Measurements from ENCODE around the gene DNAJC11. TPM values are rescaled to one million over a fixed set of nuclear protein-coding genes. Genes with fewer than 3 reads are reported as not detected.
A peak's percentile ranks its signal among the peaks of the same experiment; 100 is the strongest.

The DNAJC11 gene
- total RNA-seq, 3 donors from 2014 or later = 23.0 to 30.5 (median 25.6) TPM

- no peaks in the 10 kb centered on the region for H3K9me3 ChIP-seq
- H3K27me3 ChIP-seq = no peaks in the 10 kb centered on the region
- DNase-seq (ENCODE audit: low spot score in 2 of 2) = peak; percentile 71 to 94
- H3K27ac ChIP-seq = peak overlapping the region; percentile 98 to 99
- H3K36me3 ChIP-seq = no peaks in the 10 kb centered on the region
- peak overlapping the region; percentile 73 to 97 (median 96) for H3K4me3 ChIP-seq
- H3K4me1 ChIP-seq = peaks cover 8 to 17% of the 10 kb centered on the region in 2 donors
- intact Hi-C loops (cut with DNase I; ENCODE audit: low total_unique reads) = no loop called here
- TF ChIP-seq POLR2A (IDR thresholded peaks at IDR 0.05) (peak; percentile 33), POLR2AphosphoS5 (IDR thresholded peaks at IDR 0.05) (peak; percentile 70 to 73 (median 71))
- TF ChIP-seq, protein P1, sequence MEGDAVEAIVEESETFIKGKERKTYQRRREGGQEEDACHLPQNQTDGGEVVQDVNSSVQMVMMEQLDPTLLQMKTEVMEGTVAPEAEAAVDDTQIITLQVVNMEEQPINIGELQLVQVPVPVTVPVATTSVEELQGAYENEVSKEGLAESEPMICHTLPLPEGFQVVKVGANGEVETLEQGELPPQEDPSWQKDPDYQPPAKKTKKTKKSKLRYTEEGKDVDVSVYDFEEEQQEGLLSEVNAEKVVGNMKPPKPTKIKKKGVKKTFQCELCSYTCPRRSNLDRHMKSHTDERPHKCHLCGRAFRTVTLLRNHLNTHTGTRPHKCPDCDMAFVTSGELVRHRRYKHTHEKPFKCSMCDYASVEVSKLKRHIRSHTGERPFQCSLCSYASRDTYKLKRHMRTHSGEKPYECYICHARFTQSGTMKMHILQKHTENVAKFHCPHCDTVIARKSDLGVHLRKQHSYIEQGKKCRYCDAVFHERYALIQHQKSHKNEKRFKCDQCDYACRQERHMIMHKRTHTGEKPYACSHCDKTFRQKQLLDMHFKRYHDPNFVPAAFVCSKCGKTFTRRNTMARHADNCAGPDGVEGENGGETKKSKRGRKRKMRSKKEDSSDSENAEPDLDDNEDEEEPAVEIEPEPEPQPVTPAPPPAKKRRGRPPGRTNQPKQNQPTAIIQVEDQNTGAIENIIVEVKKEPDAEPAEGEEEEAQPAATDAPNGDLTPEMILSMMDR (IDR thresholded peaks at IDR 0.05) = peak; percentile 21 to 52 (median 22)
Observed at GRCh38 chr1:6603915-6604558, 97.6 kb downstream of the DNAJC11 start.

DNA sequence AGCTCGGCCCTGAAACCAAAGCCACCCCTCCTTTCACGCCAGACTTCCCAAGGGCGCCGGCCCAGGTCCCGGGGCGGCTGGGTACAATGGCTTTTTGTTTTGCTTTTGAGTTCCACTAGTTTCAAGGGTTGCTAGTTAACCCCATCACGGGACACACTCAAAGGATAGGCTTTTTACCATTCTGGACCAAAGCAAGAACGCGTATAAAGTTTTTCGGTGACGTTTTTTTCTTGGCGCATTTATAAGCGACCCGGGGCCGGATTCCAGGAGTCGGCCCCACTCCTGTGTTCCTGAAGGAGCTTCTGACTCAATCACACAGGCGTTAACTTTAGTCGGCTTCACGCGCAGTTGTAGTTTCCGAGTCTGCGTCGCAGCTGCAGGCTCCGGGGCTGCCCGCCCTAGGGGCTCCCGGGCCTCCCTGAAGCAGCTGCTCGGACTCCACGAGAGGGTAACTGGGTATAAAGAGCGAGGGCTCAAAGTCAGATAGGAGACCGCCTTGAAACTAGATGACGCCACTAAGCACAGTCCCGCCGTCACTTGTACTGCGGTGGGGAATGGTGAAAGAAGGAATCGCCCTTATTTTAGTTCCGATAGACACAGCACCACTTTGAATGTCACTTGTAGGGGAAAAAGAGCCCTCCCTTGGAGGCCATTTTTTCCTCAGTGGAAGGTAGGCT, 98.2 kb downstream of the DNAJC11 start:
- Histone ChIP-seq H3K27ac (peak overlapping the region; percentile 98 to 99), H3K4me1 (peaks cover 12 to 17% of the 10 kb centered on the region in 2 donors)
- intact Hi-C loops (cut with DNase I; ENCODE audit: low total_unique reads) = no loop called here

GRCh38 chr1:6602669-6603237, 98.9 kb downstream of the DNAJC11 start, which contains the start of gene KLHL21:
KLHL21 (minus strand) TSS chr1:6602869; CDS start chr1:6602817, 52 bp downstream.
- DNase-seq (ENCODE audit: low spot score in 2 of 2) = peak; percentile 87 to 90

More for the DNA sequence above, 98.2 kb downstream of the DNAJC11 start:
- TF ChIP-seq POLR2A (IDR thresholded peaks at IDR 0.05) (peak; percentile 47), POLR2AphosphoS5 (IDR thresholded peaks at IDR 0.05) (peak in 1 of 3 donors; percentile 23)
- TF ChIP-seq, protein P1 (IDR thresholded peaks at IDR 0.05) = no peak
- Histone ChIP-seq H3K27me3 (no peaks in the 10 kb centered on the region), H3K9me3 (no peaks in the 10 kb centered on the region), H3K4me3 (peak overlapping the region; percentile 73 to 97 (median 96)), H3K36me3 (no peaks in the 10 kb centered on the region)
- no peak for DNase-seq (ENCODE audit: low spot score in 2 of 2)

GRCh38 chr1:6601923-6602668, 99.5 kb downstream of the DNAJC11 start:
- Histone ChIP-seq H3K36me3 (no peaks in the 10 kb centered on the region), H3K9me3 (no peaks in the 10 kb centered on the region), H3K27ac (peak overlapping the region; percentile 98 to 99), H3K4me3 (peak overlapping the region; percentile 73 to 97 (median 96)), H3K27me3 (no peaks in the 10 kb centered on the region), H3K4me1 (peaks cover 19 to 25% of the 10 kb centered on the region in 2 donors)
- no peak for TF ChIP-seq POLR2A (IDR thresholded peaks at IDR 0.05)
- TF ChIP-seq POLR2AphosphoS5 (IDR thresholded peaks at IDR 0.05) = peak in 2 of 3 donors; percentile 6 to 39
- TF ChIP-seq, protein P1 (IDR thresholded peaks at IDR 0.05) = no peak
- intact Hi-C loops (cut with DNase I; ENCODE audit: low total_unique reads) = no loop called here
- DNase-seq (ENCODE audit: low spot score in 2 of 2) = no peak

More at GRCh38 chr1:6602669-6603237, 98.9 kb downstream of the DNAJC11 start, which contains the start of gene KLHL21:
- H3K27ac ChIP-seq = peak within 1 kb of the TSS; percentile 98 to 99
- peak within 1 kb of the TSS; percentile 73 to 97 (median 96) for H3K4me3 ChIP-seq
- no peaks in the 10 kb centered on the region for H3K27me3 ChIP-seq
- intact Hi-C loops (cut with DNase I; ENCODE audit: low total_unique reads) = no loop called here
- peaks cover 12 to 18% of the 10 kb centered on the region in 2 donors for H3K4me1 ChIP-seq
- H3K9me3 ChIP-seq = no peaks in the 10 kb centered on the region
- H3K36me3 ChIP-seq = no peaks in the 10 kb centered on the region
- TF ChIP-seq POLR2A (IDR thresholded peaks at IDR 0.05) (no peak), POLR2AphosphoS5 (IDR thresholded peaks at IDR 0.05) (peak in 2 of 3 donors; percentile 74 to 83)
- TF ChIP-seq, protein P1 (IDR thresholded peaks at IDR 0.05) = peak in 1 of 3 donors; percentile 14

All from breast epithelium (tissue), 4 donors.